ENCODE data around the gene POMP.

- TF ChIP-seq, protein P1, sequence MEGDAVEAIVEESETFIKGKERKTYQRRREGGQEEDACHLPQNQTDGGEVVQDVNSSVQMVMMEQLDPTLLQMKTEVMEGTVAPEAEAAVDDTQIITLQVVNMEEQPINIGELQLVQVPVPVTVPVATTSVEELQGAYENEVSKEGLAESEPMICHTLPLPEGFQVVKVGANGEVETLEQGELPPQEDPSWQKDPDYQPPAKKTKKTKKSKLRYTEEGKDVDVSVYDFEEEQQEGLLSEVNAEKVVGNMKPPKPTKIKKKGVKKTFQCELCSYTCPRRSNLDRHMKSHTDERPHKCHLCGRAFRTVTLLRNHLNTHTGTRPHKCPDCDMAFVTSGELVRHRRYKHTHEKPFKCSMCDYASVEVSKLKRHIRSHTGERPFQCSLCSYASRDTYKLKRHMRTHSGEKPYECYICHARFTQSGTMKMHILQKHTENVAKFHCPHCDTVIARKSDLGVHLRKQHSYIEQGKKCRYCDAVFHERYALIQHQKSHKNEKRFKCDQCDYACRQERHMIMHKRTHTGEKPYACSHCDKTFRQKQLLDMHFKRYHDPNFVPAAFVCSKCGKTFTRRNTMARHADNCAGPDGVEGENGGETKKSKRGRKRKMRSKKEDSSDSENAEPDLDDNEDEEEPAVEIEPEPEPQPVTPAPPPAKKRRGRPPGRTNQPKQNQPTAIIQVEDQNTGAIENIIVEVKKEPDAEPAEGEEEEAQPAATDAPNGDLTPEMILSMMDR (IDR thresholded peaks at IDR 0.05): no peak
- TF ChIP-seq TEAD4 (IDR thresholded peaks at IDR 0.05; ENCODE audit: borderline replicate concordance, insufficient read depth) (no peak), RXRA (IDR thresholded peaks at IDR 0.05; ENCODE audit: borderline replicate concordance, low read depth) (no peak), ZBTB33 (IDR thresholded peaks at IDR 0.05; ENCODE audit: borderline replicate concordance, low read depth) (no peak), TCF12 (IDR thresholded peaks at IDR 0.05) (no peak), RAD21 (IDR thresholded peaks at IDR 0.05; ENCODE audit: low read length) (no peak), POLR2AphosphoS5 (IDR thresholded peaks at IDR 0.05; ENCODE audit: low read depth, low read length) (no peak)
Measured at GRCh38 chr13:28621449-28621848, 37.5 kb upstream of the POMP start.

All from SK-N-SH (cell line).